Measurements from ENCODE around the gene STPG4. TPM values are rescaled to one million over a fixed set of nuclear protein-coding genes. Genes with fewer than 3 reads are reported as not detected.

The STPG4 gene
- total RNA-seq, 1 experiment from 2014 or later: not detected

DNA sequence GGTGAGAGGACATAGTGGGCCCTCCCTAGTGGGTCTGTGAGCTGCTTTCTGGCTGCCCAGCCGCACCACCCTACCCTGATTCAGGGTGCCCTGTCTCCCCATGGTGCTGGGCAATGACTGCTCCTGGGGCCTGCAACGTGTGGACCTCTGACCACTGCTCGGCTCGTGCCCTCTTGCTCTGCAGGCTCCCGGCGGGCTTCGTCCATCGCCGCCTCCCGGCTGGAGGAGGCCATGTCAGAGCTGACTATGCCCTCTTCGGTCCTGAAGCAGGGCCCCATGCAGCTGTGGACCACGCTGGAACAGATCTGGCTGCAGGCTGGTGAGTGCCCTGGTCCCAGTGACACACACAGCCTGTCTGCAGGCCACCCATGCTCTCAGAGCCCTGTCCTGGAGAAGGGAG, 103.5 kb downstream of the STPG4 start:
- no TSS peak for BruUV-seq (replicated peaks)
- TF ChIP-seq, protein P1, sequence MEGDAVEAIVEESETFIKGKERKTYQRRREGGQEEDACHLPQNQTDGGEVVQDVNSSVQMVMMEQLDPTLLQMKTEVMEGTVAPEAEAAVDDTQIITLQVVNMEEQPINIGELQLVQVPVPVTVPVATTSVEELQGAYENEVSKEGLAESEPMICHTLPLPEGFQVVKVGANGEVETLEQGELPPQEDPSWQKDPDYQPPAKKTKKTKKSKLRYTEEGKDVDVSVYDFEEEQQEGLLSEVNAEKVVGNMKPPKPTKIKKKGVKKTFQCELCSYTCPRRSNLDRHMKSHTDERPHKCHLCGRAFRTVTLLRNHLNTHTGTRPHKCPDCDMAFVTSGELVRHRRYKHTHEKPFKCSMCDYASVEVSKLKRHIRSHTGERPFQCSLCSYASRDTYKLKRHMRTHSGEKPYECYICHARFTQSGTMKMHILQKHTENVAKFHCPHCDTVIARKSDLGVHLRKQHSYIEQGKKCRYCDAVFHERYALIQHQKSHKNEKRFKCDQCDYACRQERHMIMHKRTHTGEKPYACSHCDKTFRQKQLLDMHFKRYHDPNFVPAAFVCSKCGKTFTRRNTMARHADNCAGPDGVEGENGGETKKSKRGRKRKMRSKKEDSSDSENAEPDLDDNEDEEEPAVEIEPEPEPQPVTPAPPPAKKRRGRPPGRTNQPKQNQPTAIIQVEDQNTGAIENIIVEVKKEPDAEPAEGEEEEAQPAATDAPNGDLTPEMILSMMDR (IDR thresholded peaks at IDR 0.05; ENCODE audit: unreplicated experiment): no peak
- no peak for DNase-seq (ENCODE audit: unreplicated experiment)
- Mint-ChIP-seq H3K4me1 (ENCODE audit: insufficient read depth, unreplicated experiment) (no peaks in the 10 kb centered on the region), H3K27ac (ENCODE audit: low read depth, unreplicated experiment) (no peak overlapping the region), H3K27me3 (ENCODE audit: insufficient read depth, unreplicated experiment) (no peaks in the 10 kb centered on the region), H3K4me3 (ENCODE audit: unreplicated experiment) (no peak overlapping the region), H3K9me3 (ENCODE audit: unreplicated experiment) (no peaks in the 10 kb centered on the region), H3K36me3 (ENCODE audit: insufficient read depth, unreplicated experiment) (peaks cover 59% of the 10 kb centered on the region)
- ChIA-PET POLR2A (no interaction called here), CTCF (no interaction called here)
- intact Hi-C loops (cut with micrococcal nuclease): no loop called here

DNA sequence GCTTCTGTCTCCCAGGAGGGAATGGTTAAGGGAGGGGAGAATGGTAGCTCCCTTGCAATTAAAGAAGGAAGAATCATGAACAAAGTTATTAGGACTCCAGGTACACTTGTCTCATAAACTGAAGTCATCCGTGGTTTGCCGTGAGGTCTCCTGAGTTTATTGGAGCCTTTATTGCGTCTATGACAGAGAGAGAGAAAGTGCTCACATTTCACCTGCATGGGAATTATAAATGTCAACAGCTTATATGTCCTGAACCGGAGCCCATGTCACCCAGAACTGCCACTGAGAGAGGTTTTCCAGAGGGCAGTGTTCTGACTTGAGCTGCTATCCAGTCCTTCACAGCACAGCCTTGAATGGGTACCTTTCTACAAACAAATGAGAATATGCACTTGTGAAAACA, 104.3 kb downstream of the STPG4 start:
- BruUV-seq (replicated peaks): no TSS peak
- H3K4me3 Mint-ChIP-seq (ENCODE audit: unreplicated experiment): no peak overlapping the region
- intact Hi-C loops (cut with micrococcal nuclease): no loop called here
- H3K36me3 Mint-ChIP-seq (ENCODE audit: insufficient read depth, unreplicated experiment): peaks cover 54% of the 10 kb centered on the region
- ChIA-PET POLR2A (no interaction called here), CTCF (no interaction called here)
- H3K4me1 Mint-ChIP-seq (ENCODE audit: insufficient read depth, unreplicated experiment): peaks cover 2% of the 10 kb centered on the region
- DNase-seq (ENCODE audit: unreplicated experiment): no peak
- no peaks in the 10 kb centered on the region for H3K9me3 Mint-ChIP-seq (ENCODE audit: unreplicated experiment)
- TF ChIP-seq, protein P1 (IDR thresholded peaks at IDR 0.05; ENCODE audit: unreplicated experiment): no peak
- H3K27me3 Mint-ChIP-seq (ENCODE audit: insufficient read depth, unreplicated experiment): no peaks in the 10 kb centered on the region
- H3K27ac Mint-ChIP-seq (ENCODE audit: low read depth, unreplicated experiment): no peak overlapping the region

DNA sequence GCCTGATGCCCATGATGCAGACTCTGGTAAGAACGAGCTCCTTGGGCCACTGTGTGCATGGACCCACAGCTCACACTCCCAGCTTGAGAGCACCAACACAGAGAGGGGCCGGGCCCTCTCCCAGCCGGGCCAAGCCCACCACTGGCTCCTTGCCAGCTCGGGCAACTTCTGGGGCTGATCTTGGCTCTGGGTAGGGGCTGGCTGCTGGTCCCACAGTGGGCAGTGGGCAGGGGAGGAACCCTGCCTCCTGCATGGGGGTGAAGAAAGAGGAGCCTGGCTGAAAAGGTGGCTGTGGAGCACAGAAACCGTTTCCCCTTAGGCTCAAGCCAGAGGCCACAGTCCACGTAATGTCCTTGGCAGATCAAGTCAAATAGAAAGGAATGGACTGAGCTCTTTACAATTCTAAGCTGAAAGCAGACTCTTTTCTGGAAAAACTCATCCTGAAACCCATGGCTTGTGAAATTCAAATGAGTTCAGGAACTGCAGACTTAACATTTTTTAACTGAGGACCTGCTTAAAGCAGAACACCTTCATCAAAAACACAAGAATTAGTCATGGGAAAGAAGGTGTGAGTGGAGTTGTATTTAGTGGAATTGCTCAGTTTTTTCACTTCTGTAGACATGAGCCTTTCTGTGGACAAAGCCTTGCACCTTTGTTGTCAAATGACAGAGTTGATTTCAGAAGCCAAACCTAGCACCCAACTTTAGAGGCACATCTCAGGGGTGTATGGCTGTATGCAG, 104.9 kb downstream of the STPG4 start:
- no peak overlapping the region for H3K4me3 Mint-ChIP-seq (ENCODE audit: unreplicated experiment)
- H3K27ac Mint-ChIP-seq (ENCODE audit: low read depth, unreplicated experiment): no peak overlapping the region
- peaks cover 54% of the 10 kb centered on the region for H3K36me3 Mint-ChIP-seq (ENCODE audit: insufficient read depth, unreplicated experiment)
- H3K9me3 Mint-ChIP-seq (ENCODE audit: unreplicated experiment): no peaks in the 10 kb centered on the region
- TF ChIP-seq, protein P1 (IDR thresholded peaks at IDR 0.05; ENCODE audit: unreplicated experiment): no peak
- H3K27me3 Mint-ChIP-seq (ENCODE audit: insufficient read depth, unreplicated experiment): no peaks in the 10 kb centered on the region
- BruUV-seq (replicated peaks): no TSS peak
- DNase-seq (ENCODE audit: unreplicated experiment): no peak
- intact Hi-C loops (cut with micrococcal nuclease): no loop called here
- ChIA-PET CTCF (interaction anchor here (0.7 kb wide), 1 partner anchor 66 kb away, joined by 3 read pairs; no protein-coding TSS in a partner anchor), POLR2A (no interaction called here)
- H3K4me1 Mint-ChIP-seq (ENCODE audit: insufficient read depth, unreplicated experiment): peaks cover 4% of the 10 kb centered on the region

DNA sequence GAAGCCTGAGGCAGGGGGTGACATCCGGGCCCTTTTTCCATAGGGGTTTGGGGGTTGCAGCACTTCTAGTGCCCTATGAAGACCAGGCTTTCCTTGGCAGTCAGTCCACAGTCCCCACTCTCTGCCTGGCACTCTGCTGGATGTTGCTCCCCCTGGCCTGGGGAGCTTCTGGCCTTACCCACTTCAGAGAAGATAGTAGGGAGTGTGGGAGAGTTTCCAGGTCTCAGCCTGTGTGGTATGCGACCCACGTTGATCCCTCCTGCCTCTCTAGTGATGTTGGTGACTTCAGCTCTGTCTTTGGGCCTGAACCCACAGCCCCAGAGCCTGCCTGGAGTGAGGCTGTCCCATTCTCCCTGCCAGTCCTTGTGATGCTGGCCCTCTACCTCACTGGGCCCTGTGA, 105.6 kb downstream of the STPG4 start:
- Mint-ChIP-seq H3K27ac (ENCODE audit: low read depth, unreplicated experiment) (no peak overlapping the region), H3K4me3 (ENCODE audit: unreplicated experiment) (no peak overlapping the region), H3K36me3 (ENCODE audit: insufficient read depth, unreplicated experiment) (peaks cover 55% of the 10 kb centered on the region), H3K9me3 (ENCODE audit: unreplicated experiment) (no peaks in the 10 kb centered on the region), H3K27me3 (ENCODE audit: insufficient read depth, unreplicated experiment) (no peaks in the 10 kb centered on the region), H3K4me1 (ENCODE audit: insufficient read depth, unreplicated experiment) (peaks cover 6% of the 10 kb centered on the region)
- TF ChIP-seq, protein P1 (IDR thresholded peaks at IDR 0.05; ENCODE audit: unreplicated experiment): no peak
- intact Hi-C loops (cut with micrococcal nuclease): no loop called here
- ChIA-PET CTCF (no interaction called here), POLR2A (no interaction called here)
- no TSS peak for BruUV-seq (replicated peaks)
- no peak for DNase-seq (ENCODE audit: unreplicated experiment)

Measured in MCF 10A (cell line).